HG03135 (cell line): ENCODE measurements around the gene MFF.
"Not testable (repeated sequence)": the region's sequence is repeated elsewhere in the genome, so short reads cannot be mapped to it uniquely, and the experiment has no call there.

ENCODE experiments used
- ATAC-seq: cut with Tn5 transposase; IDR thresholded peaks from one replicate; pipeline ENCODE4 v1.9.1; 2021; ENCODE audit warnings: mild to moderate bottlenecking, moderate library complexity; ENCODE audit not compliant: unreplicated experiment

The MFF gene

DNA sequence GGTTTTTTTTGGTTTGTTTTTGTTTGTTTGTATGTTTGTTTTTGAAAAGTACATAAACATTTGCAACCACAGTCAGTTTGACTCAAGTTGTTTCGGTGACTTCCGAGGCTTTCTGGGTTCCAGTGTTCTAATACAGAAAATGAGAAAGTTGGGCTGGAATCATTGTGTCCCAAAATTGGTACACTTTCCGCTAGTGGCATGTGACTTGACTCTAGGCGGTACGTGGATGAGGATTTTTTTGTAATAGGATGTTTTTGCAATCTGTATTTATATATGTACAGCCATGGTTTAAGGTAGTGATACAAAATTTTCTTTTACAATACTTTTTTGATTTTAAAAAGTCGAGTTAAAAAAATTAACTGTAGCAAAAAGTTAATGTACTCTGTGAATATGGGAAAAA lies 1.7 kb downstream of the MFF start:
- ATAC-seq: no peak

DNA sequence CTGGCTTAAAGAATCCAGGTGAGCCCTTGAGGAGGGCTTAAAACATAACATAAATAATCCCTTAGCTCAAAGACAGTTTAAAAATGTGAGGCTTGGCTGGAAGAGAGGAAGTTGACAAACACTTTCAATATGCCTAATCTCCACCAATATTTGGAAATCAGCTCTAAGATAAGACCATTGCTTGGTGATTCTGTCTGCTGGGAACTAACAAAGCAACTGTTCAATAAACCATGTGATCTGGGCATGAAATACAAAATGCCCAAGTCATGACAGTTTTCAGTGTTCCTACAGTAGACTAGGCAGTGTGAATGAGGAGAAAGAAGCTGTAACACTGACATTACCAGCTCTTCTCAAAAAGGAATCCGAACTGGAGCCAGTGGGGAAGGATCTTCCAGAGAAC lies 10.7 kb downstream of the MFF start:
- ATAC-seq: no peak

DNA sequence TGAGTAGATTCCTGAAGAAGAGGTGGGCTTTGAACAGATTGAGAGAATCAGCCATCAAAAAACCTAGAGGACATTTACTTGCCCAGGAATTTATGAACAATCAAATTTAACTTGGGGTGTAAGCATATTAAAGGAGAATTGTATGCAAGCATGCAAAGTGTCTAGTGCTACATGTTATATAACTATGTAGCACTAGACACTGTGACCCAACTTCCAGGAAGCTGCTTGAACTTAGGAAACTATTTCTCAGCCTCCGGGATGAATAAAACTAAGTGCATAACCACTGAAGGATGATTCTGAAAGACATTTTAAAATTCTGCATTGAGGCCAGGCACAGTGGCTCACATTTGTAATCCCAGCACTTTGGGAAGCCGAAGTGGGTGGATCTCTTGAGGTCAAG lies 12.4 kb downstream of the MFF start:
- no peak for ATAC-seq

DNA sequence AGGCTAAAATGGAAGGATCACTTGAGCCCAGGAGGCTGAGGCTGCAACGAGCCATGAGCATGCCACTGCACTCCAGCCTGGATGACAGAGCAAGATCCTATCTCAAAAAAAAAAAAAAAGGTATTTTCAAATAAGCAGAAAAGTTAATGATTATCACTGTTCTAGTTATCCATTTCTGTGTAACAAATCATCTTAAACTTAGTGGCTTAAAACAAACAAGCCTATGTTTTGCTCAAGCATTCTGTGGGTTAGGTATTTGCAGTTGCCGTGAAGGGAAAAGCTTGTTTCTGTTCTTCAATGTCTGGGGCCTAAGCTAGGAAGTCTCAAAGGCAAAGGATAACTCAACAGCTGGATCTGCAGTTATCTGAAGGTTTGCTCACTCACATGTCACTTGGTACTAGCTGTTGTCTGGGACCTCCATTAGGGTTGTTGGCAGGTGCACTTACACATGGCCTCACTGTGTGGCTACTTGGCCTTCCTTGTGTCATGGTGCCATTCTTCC lies 14.1 kb downstream of the MFF start:
- ATAC-seq: no peak

DNA sequence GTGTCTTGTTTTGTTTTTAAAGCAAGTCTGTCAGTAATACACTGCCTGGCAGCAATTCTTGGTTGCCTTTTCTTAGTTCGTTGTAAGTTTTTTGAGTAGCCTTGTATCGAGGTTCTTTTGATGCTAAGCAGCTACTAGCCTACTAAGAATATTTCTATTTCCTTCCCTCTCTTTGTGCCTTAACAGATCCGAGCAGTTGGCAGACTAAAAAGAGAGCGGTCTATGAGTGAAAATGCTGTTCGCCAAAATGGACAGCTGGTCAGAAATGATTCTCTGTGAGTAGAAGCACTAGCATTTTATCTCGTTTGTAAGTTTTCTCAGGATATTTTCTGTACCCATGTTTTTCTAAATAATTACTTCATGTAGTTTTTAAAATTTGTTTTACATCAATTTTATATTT lies 15.1 kb downstream of the MFF start:
- no peak for ATAC-seq

- ATAC-seq: no peak
These were observed 16.5 kb downstream of the MFF start for GRCh38 chr2:227341553-227341952.

DNA sequence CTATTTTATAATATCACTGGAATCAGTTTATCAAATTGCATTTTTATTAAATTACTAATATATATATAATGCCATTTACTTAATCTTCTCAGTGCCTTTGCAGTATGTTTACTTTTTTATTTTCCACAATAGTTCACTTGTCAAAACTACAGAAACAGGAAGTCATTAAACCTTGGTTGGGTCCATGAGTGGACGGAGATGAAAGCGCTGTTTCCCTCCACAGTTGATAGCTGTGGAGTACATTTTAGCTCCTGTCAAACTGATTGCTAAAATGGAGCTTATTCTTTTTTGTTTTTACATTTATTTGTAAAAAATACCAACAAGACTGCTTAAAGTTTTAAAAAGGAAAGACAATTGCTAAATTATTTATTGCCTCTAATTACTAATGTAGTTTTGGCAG lies 19.2 kb downstream of the MFF start:
- no peak for ATAC-seq

- no peak for ATAC-seq
These were observed 22.1 kb downstream of the MFF start for GRCh38 chr2:227347117-227347516.

- ATAC-seq: no peak
These were observed 23.3 kb downstream of the MFF start for GRCh38 chr2:227348324-227348723.

DNA sequence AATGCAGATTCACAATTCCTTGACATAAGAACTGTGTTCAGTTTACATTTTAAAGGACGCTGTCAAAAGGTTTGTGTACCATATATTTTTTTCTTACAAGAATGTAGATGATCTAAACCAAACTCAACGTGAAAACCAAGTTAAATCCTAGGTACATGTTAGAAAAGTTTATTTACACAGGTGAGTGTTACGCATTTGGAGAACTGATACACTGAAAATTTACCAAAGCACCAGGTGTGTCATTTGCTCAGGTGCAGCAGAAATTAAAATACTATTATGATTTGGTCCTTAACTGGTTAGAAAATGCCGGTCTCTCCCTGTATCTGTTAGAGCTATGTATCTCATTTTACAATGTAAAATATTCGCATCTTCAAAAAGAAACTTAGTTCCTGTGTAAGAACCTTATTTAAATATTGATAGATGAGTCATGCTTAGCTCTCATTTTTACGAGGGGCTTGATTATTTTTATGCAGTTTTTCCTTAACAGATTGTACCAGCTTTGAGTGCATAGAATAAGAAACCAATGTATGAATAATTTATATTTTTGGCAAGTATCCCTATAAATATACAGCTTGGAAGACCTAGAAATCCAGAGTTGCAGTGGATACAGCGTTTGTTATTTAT lies 25.1 kb downstream of the MFF start:
- no peak for ATAC-seq

DNA sequence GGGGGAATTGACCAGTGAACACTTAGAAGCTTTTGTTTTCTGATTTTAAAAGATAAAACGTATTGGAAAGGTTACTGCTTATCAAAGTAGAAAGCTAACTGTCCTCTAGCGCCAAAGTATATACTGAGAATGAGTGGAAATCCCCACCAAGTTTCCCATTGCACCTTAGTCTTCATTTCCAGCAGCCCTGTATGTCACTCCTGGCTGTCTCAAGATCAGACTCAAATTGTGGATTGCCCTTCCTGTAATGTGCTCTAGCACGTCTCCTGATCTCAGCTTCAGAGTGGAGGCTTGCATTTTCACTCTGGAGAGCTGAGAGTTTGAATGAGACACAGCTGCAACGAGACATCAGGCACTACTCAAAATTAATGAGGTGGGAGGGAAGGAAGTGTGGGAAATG lies 26.6 kb downstream of the MFF start:
- ATAC-seq: no peak

DNA sequence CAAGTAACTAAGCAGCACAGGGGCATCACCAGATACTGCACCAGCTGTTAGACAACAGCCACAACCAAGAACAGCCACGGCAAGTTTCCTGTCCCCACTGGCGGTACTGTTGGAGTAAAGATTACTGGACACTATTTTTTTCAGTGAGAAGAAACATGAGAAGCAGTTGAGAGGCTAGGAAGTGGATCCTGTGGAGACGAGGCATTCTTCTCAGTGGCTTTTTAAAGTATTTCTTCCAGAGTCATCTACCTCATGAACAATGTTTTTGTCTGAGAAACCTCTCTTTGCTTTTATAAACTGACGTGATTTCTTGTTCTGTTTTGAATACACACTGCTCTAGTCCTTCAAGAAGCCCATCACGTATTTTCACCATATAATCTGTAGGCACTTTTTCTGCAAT lies 35.3 kb downstream of the MFF start:
- no peak for ATAC-seq

DNA sequence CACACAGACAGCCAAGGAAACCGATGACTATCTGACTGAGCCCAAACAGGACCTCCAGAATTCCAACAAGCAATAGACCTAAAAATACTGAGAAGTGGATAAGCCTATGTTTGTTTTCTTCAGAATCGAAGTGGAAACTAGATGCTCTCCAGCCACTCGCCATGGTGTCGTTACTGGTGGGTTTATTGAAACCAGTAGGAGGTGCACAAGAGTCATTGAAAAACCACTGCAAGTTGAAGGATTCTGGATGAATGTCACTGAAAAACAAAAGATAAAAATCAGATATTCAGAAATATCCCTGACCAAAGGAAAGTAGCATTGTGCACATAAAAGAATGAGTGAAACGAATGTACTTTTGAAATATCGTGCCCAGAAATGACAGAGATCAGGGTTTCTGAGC lies 38.7 kb downstream of the MFF start:
- no peak for ATAC-seq

DNA sequence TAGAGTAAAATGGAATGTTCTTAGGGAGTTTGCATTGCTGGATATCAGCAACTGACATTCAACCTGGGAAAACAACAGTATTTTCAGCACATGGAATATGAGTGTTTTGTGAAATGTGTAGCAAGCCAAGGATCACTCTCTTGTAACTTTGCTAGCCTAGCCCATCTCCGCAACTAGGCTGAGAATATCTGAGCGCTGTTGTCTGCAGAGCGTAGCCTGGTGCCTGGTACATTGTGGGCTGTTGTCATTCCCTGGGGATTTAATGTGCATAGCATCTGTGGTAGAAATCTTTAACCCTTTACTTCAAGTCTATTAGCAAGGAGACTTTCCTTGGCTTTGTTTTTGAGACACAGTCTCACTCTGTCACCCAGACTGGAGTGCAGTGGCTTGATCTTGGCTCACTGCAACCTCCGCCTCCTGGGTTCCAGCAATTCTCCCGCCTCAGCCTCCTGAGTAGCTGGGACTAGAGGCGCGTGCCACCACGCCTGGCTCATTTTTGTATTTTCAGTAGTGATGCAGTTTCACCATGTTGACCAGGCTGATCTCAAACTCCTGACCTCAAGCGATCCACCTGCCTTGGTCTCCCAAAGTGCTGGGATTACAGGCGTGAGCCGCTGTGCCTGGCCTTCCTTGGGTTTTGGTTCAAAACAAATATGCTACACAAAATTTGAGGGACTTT lies 39.7 kb downstream of the MFF start:
- not testable (repeated sequence) for ATAC-seq

DNA sequence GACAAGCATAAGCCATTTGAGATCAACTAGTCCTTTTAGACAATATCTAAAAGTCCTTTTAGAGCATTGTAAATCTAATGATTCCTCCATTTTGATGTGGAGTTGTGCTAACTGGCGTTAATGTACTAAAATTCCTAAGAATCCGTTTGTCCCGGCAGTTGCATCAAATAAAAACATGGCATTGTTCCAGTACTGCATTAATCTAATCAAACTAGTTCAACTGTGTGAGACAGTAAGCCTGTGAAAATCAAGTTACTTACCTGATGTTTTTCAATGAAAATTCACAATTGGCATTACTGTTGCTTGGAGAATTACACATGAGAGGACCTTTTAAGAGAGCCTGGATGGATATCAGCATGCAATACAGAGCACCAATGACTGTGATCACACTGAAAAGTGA lies 40.8 kb downstream of the MFF start:
- no peak for ATAC-seq

DNA sequence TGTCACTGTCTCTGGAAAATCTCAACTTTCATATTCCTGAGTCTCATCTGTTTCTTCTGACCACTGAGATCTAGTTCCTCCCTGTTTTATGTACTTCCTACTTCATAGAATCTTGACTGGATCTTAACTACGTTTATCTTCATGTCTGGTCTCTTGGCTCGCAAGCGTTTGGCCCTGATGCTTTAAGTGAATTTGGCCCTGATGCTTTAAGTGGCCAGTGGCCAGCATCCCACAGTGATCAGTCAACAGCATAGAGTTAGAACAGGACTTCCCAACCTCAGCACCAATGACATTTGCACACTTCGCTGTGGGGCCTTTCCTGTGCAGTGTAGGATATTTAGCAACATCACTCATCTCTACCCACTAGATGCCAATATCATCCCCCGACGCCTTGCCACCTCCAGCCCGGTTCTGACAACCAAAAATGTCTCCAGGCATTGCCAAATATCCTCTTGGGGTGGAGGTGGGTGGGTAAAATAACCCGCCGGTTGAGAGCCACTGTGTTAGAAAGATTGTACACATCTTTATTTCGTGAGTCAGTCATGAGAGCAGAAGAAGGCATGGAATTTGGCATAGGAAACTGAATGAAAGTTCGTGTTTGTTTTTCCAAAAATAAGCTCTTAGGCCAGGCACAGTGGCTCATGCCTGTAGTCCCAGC lies 41.8 kb downstream of the MFF start:
- ATAC-seq: no peak

- no peak for ATAC-seq
These were observed 42.4 kb downstream of the MFF start for GRCh38 chr2:227367427-227367795.

GRCh38 chr2:227368574-227368973 lies 43.5 kb downstream of the MFF start:
- ATAC-seq: no peak

DNA sequence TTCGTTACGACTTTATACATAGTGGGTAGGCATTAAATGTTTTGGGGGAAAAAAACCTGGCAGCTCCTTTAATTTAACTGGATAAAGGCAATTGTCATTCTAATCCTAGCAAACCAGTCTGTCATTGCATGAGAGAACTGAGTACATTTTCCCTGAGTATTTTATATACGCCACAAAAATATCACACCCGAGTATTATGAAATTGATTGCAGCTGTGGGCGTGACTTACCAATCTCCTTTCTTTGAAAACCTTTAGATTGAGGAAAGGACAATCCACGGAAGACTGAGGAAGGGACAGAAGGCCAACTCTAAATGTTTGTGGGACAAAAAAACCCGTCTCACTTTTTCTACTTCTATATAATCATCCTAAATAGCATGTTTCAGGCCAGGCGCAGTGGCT lies 45.0 kb downstream of the MFF start:
- no peak for ATAC-seq

DNA sequence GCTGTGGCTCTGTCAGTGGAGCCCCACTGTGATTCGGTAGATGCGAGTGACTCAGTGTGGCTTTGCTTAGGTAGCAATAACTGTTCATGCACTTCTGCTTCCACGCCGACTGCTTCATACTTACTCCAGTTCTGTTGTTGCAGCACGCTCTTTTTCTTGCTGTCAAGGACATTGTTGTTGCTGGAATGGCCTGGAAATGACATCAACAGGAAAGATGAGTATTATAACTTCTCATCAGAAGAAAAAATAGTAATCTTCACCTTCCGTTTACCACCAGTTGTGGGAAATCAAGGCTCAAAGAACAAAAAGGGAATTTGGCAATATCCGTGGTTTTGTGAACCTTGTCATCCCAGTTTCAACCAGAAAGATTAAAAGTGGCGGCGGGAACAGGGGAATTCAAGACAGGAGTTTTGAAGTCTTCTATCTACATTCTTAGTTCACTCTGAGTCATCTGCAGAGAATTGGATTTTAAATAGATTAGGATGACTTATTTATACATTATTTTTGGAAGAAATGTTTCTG lies 45.8 kb downstream of the MFF start:
- ATAC-seq: no peak

DNA sequence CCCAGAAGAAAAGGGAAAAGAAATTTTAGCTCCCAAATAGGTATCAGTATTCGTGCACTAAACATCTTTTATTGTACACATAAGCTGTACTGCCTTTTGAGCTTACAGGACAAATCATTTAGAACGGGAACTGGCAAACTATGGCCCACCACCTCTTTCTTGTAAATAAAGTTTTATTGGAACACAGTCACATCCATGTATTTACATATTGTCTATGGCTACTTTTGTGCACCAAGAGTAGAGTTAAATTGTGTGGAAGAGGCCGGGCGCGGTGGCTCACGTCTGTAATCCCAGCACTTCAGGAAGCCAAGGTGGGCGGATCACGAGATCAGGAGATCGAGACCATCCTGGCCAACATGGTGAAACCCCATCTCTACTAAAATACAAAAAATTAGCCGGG lies 48.3 kb downstream of the MFF start:
- no peak for ATAC-seq

- no peak for ATAC-seq
These were observed 49.1 kb downstream of the MFF start for GRCh38 chr2:227374158-227374557.
